HUES48 (cell line): ENCODE results near the gene HEG1.

ENCODE experiments used
- H3K27ac ChIP-seq: one replicate; pipeline ENCODE4 v1.7.0; 2013; ENCODE audit warnings: low read depth, low read length, inconsistent platforms
- H3K27me3 ChIP-seq: 2 replicates; pipeline ENCODE4 v1.6.1; 2013; ENCODE audit warnings: mild to moderate bottlenecking, low read length; ENCODE audit not compliant: control insufficient read depth, insufficient read depth
- H3K36me3 ChIP-seq: 2 replicates; pipeline ENCODE4 v1.6.1; 2013; ENCODE audit warnings: low read length; ENCODE audit not compliant: control insufficient read depth, insufficient read depth
- H3K4me1 ChIP-seq: 2 replicates; pipeline ENCODE4 v1.6.1; 2013; ENCODE audit warnings: mild to moderate bottlenecking, low read length; ENCODE audit not compliant: control insufficient read depth, insufficient read depth
- H3K4me3 ChIP-seq: 2 replicates; pipeline ENCODE4 v1.5.1; 2013; ENCODE audit warnings: mild to moderate bottlenecking, low read depth, low read length
- H3K9ac ChIP-seq: 2 replicates; pipeline ENCODE4 v1.6.1; 2013; ENCODE audit warnings: mild to moderate bottlenecking, low read depth, low read length, moderate library complexity
- H3K9me3 ChIP-seq: 2 replicates; pipeline ENCODE4 v1.6.1; 2013; ENCODE audit warnings: low read length; ENCODE audit not compliant: control insufficient read depth, insufficient read depth

Gene HEG1

GRCh38 chr3:124984754-124985153 is 71.0 kb downstream of the HEG1 start:
- no peaks in the 10 kb centered on the region for H3K27me3 ChIP-seq
- H3K4me1 ChIP-seq, result no peaks in the 10 kb centered on the region
- no peak overlapping the region for H3K27ac ChIP-seq
- H3K9ac ChIP-seq, result no peak overlapping the region
- no peaks in the 10 kb centered on the region; the same call in 1 of the 2 replicates for H3K36me3 ChIP-seq
- no peaks in the 10 kb centered on the region for H3K9me3 ChIP-seq
- no peak overlapping the region for H3K4me3 ChIP-seq

- Histone ChIP-seq H3K4me1 (no peaks in the 10 kb centered on the region), H3K9me3 (no peaks in the 10 kb centered on the region), H3K9ac (no peak overlapping the region), H3K27ac (no peak overlapping the region), H3K36me3 (no peaks in the 10 kb centered on the region), H3K27me3 (no peaks in the 10 kb centered on the region), H3K4me3 (no peak overlapping the region)
These were observed 72.9 kb downstream of the HEG1 start for GRCh38 chr3:124982855-124983254.

- Histone ChIP-seq H3K36me3 (peaks cover 7% of the 10 kb centered on the region; the same call in 1 of the 2 replicates), H3K27me3 (no peaks in the 10 kb centered on the region), H3K4me1 (no peaks in the 10 kb centered on the region), H3K4me3 (no peak overlapping the region), H3K9ac (no peak overlapping the region), H3K9me3 (no peaks in the 10 kb centered on the region), H3K27ac (no peak overlapping the region)
These were observed 74.3 kb downstream of the HEG1 start for GRCh38 chr3:124981472-124981871.

GRCh38 chr3:124978627-124979026 is 77.2 kb downstream of the HEG1 start:
- H3K9ac ChIP-seq, result no peak overlapping the region
- H3K36me3 ChIP-seq, result peaks cover 7% of the 10 kb centered on the region; the same call in 1 of the 2 replicates
- H3K9me3 ChIP-seq, result no peaks in the 10 kb centered on the region
- no peaks in the 10 kb centered on the region for H3K27me3 ChIP-seq
- H3K27ac ChIP-seq, result no peak overlapping the region
- H3K4me1 ChIP-seq, result no peaks in the 10 kb centered on the region
- no peak overlapping the region for H3K4me3 ChIP-seq

- Histone ChIP-seq H3K36me3 (peaks cover 17% of the 10 kb centered on the region), H3K27me3 (no peaks in the 10 kb centered on the region), H3K4me1 (no peaks in the 10 kb centered on the region), H3K9ac (no peak overlapping the region), H3K27ac (no peak overlapping the region), H3K9me3 (no peaks in the 10 kb centered on the region), H3K4me3 (no peak overlapping the region)
These were observed 79.4 kb downstream of the HEG1 start for GRCh38 chr3:124976383-124976782.

GRCh38 chr3:124974691-124975090 is 81.1 kb downstream of the HEG1 start:
- no peaks in the 10 kb centered on the region for H3K9me3 ChIP-seq
- no peaks in the 10 kb centered on the region for H3K27me3 ChIP-seq
- H3K9ac ChIP-seq, result no peak overlapping the region
- H3K4me1 ChIP-seq, result no peaks in the 10 kb centered on the region
- H3K27ac ChIP-seq, result no peak overlapping the region
- peaks cover 28% of the 10 kb centered on the region for H3K36me3 ChIP-seq
- H3K4me3 ChIP-seq, result no peak overlapping the region

GRCh38 chr3:124973290-124973689 is 82.5 kb downstream of the HEG1 start:
- no peak overlapping the region for H3K9ac ChIP-seq
- H3K9me3 ChIP-seq, result no peaks in the 10 kb centered on the region
- peaks cover 36% of the 10 kb centered on the region for H3K36me3 ChIP-seq
- no peak overlapping the region for H3K4me3 ChIP-seq
- no peaks in the 10 kb centered on the region for H3K4me1 ChIP-seq
- H3K27ac ChIP-seq, result no peak overlapping the region
- H3K27me3 ChIP-seq, result no peaks in the 10 kb centered on the region

- Histone ChIP-seq H3K4me1 (no peaks in the 10 kb centered on the region), H3K36me3 (peaks cover 33% of the 10 kb centered on the region), H3K9me3 (no peaks in the 10 kb centered on the region), H3K4me3 (no peak overlapping the region), H3K27ac (no peak overlapping the region), H3K9ac (no peak overlapping the region), H3K27me3 (no peaks in the 10 kb centered on the region)
These were observed 83.3 kb downstream of the HEG1 start for GRCh38 chr3:124972457-124972856.

- H3K36me3 ChIP-seq, result peaks cover 28% of the 10 kb centered on the region
- H3K4me1 ChIP-seq, result no peaks in the 10 kb centered on the region
- H3K4me3 ChIP-seq, result no peak overlapping the region
- H3K27me3 ChIP-seq, result no peaks in the 10 kb centered on the region
- H3K9me3 ChIP-seq, result no peaks in the 10 kb centered on the region
- no peak overlapping the region for H3K9ac ChIP-seq
- H3K27ac ChIP-seq, result no peak overlapping the region
These were observed 85.7 kb downstream of the HEG1 start for GRCh38 chr3:124969963-124970722.

GRCh38 chr3:124969190-124969589 is 86.6 kb downstream of the HEG1 start:
- Histone ChIP-seq H3K27me3 (no peaks in the 10 kb centered on the region), H3K9ac (no peak overlapping the region), H3K9me3 (no peaks in the 10 kb centered on the region), H3K27ac (no peak overlapping the region), H3K4me3 (no peak overlapping the region), H3K36me3 (peaks cover 28% of the 10 kb centered on the region), H3K4me1 (no peaks in the 10 kb centered on the region)

GRCh38 chr3:124967964-124968363 is 87.8 kb downstream of the HEG1 start:
- Histone ChIP-seq H3K9ac (no peak overlapping the region), H3K36me3 (peaks cover 23% of the 10 kb centered on the region), H3K9me3 (no peaks in the 10 kb centered on the region), H3K4me3 (no peak overlapping the region), H3K4me1 (no peaks in the 10 kb centered on the region), H3K27ac (no peak overlapping the region), H3K27me3 (no peaks in the 10 kb centered on the region)
